ENCODE measurements around the gene CYP2A7.
"Not testable (repeated sequence)": the region's sequence is repeated elsewhere in the genome, so short reads cannot be mapped to it uniquely, and the experiment has no call there.

Gene CYP2A7

GRCh38 chr19:40882062-40882461 lies at the start of gene CYP2A7:
Gene CYP2A7 (minus strand): TSS chr19:40882231. CDS start chr19:40882210, 21 bp downstream.
- not testable (repeated sequence) for DNase-seq

GRCh38 chr19:40930799-40931198 lies 48.8 kb upstream of the CYP2A7 start:
- not testable (repeated sequence) for DNase-seq

GRCh38 chr19:40929942-40930341 lies 47.9 kb upstream of the CYP2A7 start:
- not testable (repeated sequence) for DNase-seq

- no peak for DNase-seq
These were observed 46.8 kb upstream of the CYP2A7 start for GRCh38 chr19:40928850-40929249.

- no peak for DNase-seq
These were observed 45.5 kb upstream of the CYP2A7 start for GRCh38 chr19:40927567-40927966.

- not testable (repeated sequence) for DNase-seq
These were observed 44.2 kb upstream of the CYP2A7 start for GRCh38 chr19:40926276-40926675.

- no peak for DNase-seq
These were observed 41.9 kb upstream of the CYP2A7 start for GRCh38 chr19:40923934-40924391.

- not testable (repeated sequence) for DNase-seq
These were observed 40.5 kb upstream of the CYP2A7 start for GRCh38 chr19:40922237-40923160.

- DNase-seq = no peak
These were observed 39.2 kb upstream of the CYP2A7 start for GRCh38 chr19:40921005-40921897.

GRCh38 chr19:40920300-40921004 lies 38.4 kb upstream of the CYP2A7 start:
- no peak for DNase-seq

- not testable (repeated sequence) for DNase-seq
These were observed 37.7 kb upstream of the CYP2A7 start for GRCh38 chr19:40919530-40920299.

GRCh38 chr19:40918303-40918702 lies 36.3 kb upstream of the CYP2A7 start:
- DNase-seq = not testable (repeated sequence)

GRCh38 chr19:40908976-40909375 lies 26.9 kb upstream of the CYP2A7 start:
- DNase-seq = no peak

GRCh38 chr19:40907968-40908735 lies 26.1 kb upstream of the CYP2A7 start:
- DNase-seq = no peak

GRCh38 chr19:40906512-40906911 lies 24.5 kb upstream of the CYP2A7 start:
- DNase-seq = no peak

- DNase-seq = not testable (repeated sequence)
These were observed 22.7 kb upstream of the CYP2A7 start for GRCh38 chr19:40904673-40905156.

GRCh38 chr19:40901975-40902750 lies 20.1 kb upstream of the CYP2A7 start:
- not testable (repeated sequence) for DNase-seq

- not testable (repeated sequence) for DNase-seq
These were observed 18.5 kb upstream of the CYP2A7 start for GRCh38 chr19:40900521-40900920.

- DNase-seq = not testable (repeated sequence)
These were observed 17.9 kb upstream of the CYP2A7 start for GRCh38 chr19:40899964-40900363.
